IMR-90 (cell line): Measurements from ENCODE around the gene ADGRV1.

Source experiments
- CTCF ChIP-seq: conservative IDR thresholded peaks from 2 replicates; pipeline ENCODE4 v1.5.1; 2012; ENCODE audit warnings: mild to moderate bottlenecking, low read depth, low read length, improper control_type of control experiment
- ELK1 ChIP-seq: fragments of 150-350 bp; IDR thresholded peaks from 2 replicates; pipeline ENCODE4 v1.6.1; 2016; ENCODE audit warnings: low read depth, mild to moderate bottlenecking, low read length, moderate library complexity, borderline replicate concordance
- FOS ChIP-seq: fragments of 150-350 bp; IDR thresholded peaks from 2 replicates; pipeline ENCODE4 v1.6.1; 2016; ENCODE audit warnings: low read depth, low read length
- MAFK ChIP-seq: IDR thresholded peaks from 2 replicates; pipeline ENCODE4 v1.6.1; 2012; ENCODE audit warnings: low read depth, low read length, improper control_type of control experiment
- POLR2A ChIP-seq: IDR thresholded peaks from 2 replicates; pipeline ENCODE4 v1.6.1; 2012; ENCODE audit warnings: mild to moderate bottlenecking, low read depth, low read length

GRCh38 chr5:91182763-91183162, 624.2 kb downstream of the ADGRV1 start:
- TF ChIP-seq CTCF (no peak), FOS (no peak), POLR2A (no peak), MAFK (no peak), ELK1 (no peak)
